Suprapubic skin (tissue), 4 donors: ENCODE results near the gene COL18A1. TPM values are rescaled to one million over a fixed set of nuclear protein-coding genes. Genes with fewer than 3 reads are reported as not detected.
"Not testable (repeated sequence)": the region's sequence is repeated elsewhere in the genome, so short reads cannot be mapped to it uniquely, and the experiment has no call there.

ENCODE experiments used
- DNase-seq, 2 donors: peaks; one replicate each; pipeline ENCODE4 v3.0.0-alpha.2; 2019; ENCODE audit warnings: low spot score in 2 of 2
- H3K27ac ChIP-seq: fragments of 200-600 bp; sonication (generic); one replicate; pipeline ENCODE4 v1.5.1; 2019
- H3K27me3 ChIP-seq: fragments of 200-600 bp; sonication (generic); one replicate; pipeline ENCODE4 v1.5.1; 2019
- H3K36me3 ChIP-seq: fragments of 200-600 bp; sonication (generic); one replicate; pipeline ENCODE4 v1.5.1; 2019
- H3K4me1 ChIP-seq: fragments of 200-600 bp; sonication (generic); one replicate; pipeline ENCODE4 v1.5.1; 2019
- H3K4me3 ChIP-seq: fragments of 200-600 bp; sonication (generic); one replicate; pipeline ENCODE4 v1.5.1; 2019; ENCODE audit warnings: mild to moderate bottlenecking
- H3K9me3 ChIP-seq: fragments of 200-600 bp; sonication (generic); one replicate; pipeline ENCODE4 v1.5.1; 2019
- EP300 ChIP-seq: sonication (generic); formaldehyde crosslinking; IDR thresholded peaks from one replicate; pipeline ENCODE4 v1.6.1; 2017; ENCODE audit warnings: antibody characterized with exemption
- POLR2A ChIP-seq, 2 donors: fragments of 450-650 bp; IDR thresholded peaks; one replicate each; pipeline ENCODE4 v1.6.1; 2017; ENCODE audit warnings: antibody characterized with exemption in 2 of 2, mild to moderate bottlenecking in 2 of 2, moderate library complexity in 2 of 2
- POLR2AphosphoS5 ChIP-seq, 3 donors: sonication (generic); formaldehyde crosslinking; IDR thresholded peaks; one replicate each; pipeline ENCODE4 v1.6.1; 2017; ENCODE audit warnings: antibody characterized with exemption in 3 of 3
- WGBS: methylation state at CpG from one replicate; pipeline ENCODE4 v1.1.5; 2018; 5-methylcytosine and 5-hydroxymethylcytosine counted together
- total RNA-seq, 4 donors: library from RNA; depleted of rRNA; stranded (reverse); fragments of >200 nt; gene quantifications; one replicate each; pipeline ENCODE4 v1.1.0, GENCODE V29; 2016
- TF ChIP-seq, protein P1 (sequence below), 2 donors: fragments of 200-600 bp in 1 of 2; fragments of 450-650 bp in 1 of 2; sonication (generic) in 1 of 2; IDR thresholded peaks; one replicate each; pipeline ENCODE4 v1.5.1; 2016 to 2019; ENCODE audit warnings: antibody characterized with exemption in 2 of 2, mild to moderate bottlenecking in 1 of 2, moderate library complexity in 1 of 2

COL18A1 gene
- total RNA-seq, 4 donors from 2014 or later: 71.9 to 157 (median 101) TPM

DNA sequence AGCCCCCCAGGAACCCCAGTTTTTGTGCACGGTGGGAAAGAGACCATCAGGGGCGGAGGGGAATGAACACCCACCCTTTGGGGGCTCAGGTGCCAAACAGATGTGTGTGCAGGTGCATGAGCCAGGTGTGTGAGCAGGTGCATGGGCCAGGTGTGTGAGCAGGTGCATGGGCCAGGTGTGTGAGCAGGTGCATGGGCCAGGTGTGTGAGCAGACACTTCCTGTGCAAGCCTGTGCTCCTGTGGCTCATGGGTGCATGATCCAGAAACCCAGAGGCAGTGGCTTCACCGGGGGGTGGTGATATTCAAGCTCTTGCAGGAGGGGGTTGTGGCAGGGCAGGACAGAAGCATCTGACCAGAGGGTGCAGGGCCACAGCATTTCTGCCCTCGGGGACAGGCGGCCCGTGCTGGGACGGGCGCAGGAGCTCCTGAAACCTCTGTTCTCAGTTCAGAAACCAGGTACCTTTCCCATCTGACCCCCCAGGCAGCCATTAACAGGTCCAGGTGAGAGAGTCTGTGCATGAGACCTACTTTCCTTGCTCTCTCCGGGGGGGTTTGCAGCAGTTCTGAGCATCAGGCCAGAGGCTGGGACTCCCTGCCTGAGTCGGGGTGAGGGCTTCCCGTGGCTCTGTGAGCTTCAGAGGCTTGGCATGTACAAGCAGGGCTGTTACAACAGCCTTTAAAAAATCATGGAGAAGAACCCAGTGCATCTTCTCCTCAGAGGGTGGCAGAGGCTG lies 29.1 kb downstream of the COL18A1 start:
- H3K27me3 ChIP-seq: no peaks in the 10 kb centered on the region
- WGBS: 75% methylated on average over 8 of the region's 11 CpGs
- H3K9me3 ChIP-seq: no peaks in the 10 kb centered on the region

DNA sequence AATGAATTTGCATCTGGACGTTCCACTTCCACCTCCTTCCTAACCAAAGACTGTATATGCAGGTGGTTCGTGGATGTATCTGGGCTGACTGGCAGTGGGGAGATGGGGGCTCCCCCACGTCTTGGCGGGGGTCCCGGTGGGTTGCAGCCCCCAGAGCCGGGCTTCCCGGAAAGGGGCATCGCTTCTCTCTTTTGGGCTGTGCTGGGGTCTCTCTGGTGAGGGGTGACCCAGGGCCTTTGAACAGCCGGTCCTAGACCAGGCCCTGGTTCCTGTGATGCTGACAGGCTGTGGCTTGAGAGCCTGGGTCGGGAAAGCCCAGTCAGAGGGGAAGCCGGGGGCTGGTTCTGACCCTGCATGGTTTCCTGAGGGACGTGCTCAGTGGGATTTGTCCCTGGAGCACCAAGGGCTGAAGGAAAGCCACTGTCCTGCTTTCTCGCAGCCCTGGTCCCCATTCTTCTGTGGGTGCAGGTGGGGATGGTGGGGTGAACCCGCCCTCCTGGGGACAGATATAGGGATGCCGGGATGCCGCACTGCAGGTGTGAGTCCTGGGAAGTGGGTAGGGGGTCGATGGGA lies 29.8 kb downstream of the COL18A1 start:
- H3K9me3 ChIP-seq: no peaks in the 10 kb centered on the region
- no peak for DNase-seq
- WGBS: 90% methylated on average over 13 of the region's 17 CpGs
- no peak overlapping the region for H3K4me3 ChIP-seq
- no peak overlapping the region for H3K27ac ChIP-seq
- TF ChIP-seq EP300: no peak
- no peak for TF ChIP-seq POLR2A (IDR thresholded peaks at IDR 0.05)
- no peak for TF ChIP-seq POLR2AphosphoS5 (IDR thresholded peaks at IDR 0.05)
- TF ChIP-seq, protein P1, sequence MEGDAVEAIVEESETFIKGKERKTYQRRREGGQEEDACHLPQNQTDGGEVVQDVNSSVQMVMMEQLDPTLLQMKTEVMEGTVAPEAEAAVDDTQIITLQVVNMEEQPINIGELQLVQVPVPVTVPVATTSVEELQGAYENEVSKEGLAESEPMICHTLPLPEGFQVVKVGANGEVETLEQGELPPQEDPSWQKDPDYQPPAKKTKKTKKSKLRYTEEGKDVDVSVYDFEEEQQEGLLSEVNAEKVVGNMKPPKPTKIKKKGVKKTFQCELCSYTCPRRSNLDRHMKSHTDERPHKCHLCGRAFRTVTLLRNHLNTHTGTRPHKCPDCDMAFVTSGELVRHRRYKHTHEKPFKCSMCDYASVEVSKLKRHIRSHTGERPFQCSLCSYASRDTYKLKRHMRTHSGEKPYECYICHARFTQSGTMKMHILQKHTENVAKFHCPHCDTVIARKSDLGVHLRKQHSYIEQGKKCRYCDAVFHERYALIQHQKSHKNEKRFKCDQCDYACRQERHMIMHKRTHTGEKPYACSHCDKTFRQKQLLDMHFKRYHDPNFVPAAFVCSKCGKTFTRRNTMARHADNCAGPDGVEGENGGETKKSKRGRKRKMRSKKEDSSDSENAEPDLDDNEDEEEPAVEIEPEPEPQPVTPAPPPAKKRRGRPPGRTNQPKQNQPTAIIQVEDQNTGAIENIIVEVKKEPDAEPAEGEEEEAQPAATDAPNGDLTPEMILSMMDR (IDR thresholded peaks at IDR 0.05): no peak
- no peaks in the 10 kb centered on the region for H3K27me3 ChIP-seq
- no peaks in the 10 kb centered on the region for H3K36me3 ChIP-seq
- peaks cover 64% of the 10 kb centered on the region for H3K4me1 ChIP-seq

More for the DNA sequence above, 29.1 kb downstream of the COL18A1 start:
- no peak overlapping the region for H3K27ac ChIP-seq
- H3K36me3 ChIP-seq: no peaks in the 10 kb centered on the region
- H3K4me3 ChIP-seq: no peak overlapping the region
- TF ChIP-seq, protein P1 (IDR thresholded peaks at IDR 0.05): no peak
- no peak for TF ChIP-seq EP300
- no peak for TF ChIP-seq POLR2A (IDR thresholded peaks at IDR 0.05)
- TF ChIP-seq POLR2AphosphoS5 (IDR thresholded peaks at IDR 0.05): no peak
- peaks cover 58% of the 10 kb centered on the region for H3K4me1 ChIP-seq
- no peak for DNase-seq

DNA sequence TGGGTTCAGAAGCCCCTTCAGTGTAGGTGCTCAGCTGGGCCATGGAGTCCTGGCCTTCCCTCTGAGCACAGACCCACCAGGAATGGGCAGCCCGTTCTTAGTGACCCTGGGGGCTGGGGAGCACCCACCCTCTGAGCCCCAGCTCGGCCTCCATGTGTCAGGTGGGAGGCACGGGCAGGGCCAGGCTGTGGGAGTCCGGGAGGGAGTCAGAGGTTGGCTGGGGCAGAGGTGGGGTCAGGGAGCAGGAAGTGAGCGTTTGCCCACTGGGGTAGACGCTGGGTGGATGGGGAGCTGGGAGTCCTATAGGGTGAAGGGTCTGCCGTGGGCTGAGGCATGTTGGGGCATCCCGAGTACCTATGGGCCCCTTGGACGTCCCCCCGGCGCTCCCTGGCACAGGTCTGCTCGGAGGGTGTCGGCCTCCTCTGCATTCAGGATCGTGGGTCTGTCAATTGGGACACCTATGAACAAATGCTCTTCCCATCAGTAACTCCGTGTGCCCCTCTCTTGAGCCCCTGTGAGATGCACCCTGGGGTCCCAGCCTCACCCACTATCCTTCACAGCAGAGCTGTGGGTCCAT lies 30.5 kb downstream of the COL18A1 start:
- 82% methylated on average over 7 of the region's 15 CpGs for WGBS
- no peaks in the 10 kb centered on the region for H3K27me3 ChIP-seq
- H3K9me3 ChIP-seq: no peaks in the 10 kb centered on the region
- peaks cover 64% of the 10 kb centered on the region for H3K4me1 ChIP-seq
- H3K27ac ChIP-seq: no peak overlapping the region
- no peak overlapping the region for H3K4me3 ChIP-seq
- H3K36me3 ChIP-seq: no peaks in the 10 kb centered on the region
- DNase-seq: no peak
- TF ChIP-seq EP300 (no peak), POLR2AphosphoS5 (IDR thresholded peaks at IDR 0.05) (no peak), POLR2A (IDR thresholded peaks at IDR 0.05) (no peak)
- TF ChIP-seq, protein P1 (IDR thresholded peaks at IDR 0.05): no peak

DNA sequence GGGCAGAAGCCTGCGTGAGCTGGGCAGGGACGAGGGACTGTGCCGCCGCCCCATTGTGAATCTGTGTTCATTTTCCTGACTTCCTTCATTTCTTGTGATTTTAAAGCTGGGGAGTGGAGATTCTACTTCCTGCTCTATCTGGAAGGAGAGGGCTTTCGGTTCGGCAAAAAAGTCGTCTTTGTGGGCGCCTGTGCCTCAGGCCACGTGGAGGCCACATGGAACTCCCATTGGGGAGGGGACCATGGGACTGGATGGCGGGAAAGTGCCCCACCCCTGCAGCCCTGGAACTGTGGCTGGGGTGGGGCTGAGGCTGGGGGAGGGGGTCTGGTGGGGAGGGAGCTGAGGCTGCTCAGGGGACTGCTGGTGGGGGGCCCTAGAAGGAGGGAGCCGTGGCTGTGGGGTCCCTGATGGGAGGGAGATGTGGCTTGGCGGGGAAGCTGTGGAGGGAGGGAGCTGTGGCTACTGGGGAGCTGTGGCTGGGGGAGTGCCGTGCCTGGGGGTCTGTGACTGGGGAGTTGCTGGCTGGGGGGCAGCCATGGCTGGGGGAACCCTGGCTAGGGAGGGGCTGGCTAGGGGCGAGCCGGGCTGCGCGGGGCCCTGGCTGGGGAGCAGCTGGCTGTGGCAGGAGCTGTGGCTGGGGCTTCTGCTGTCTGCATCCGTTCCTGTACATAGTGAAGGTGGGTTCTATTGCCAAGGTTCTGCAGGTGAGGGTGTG lies 31.5 kb downstream of the COL18A1 start:
- H3K4me3 ChIP-seq: no peak overlapping the region
- no peak for DNase-seq
- H3K27me3 ChIP-seq: no peaks in the 10 kb centered on the region
- H3K4me1 ChIP-seq: peaks cover 58% of the 10 kb centered on the region
- no peak for TF ChIP-seq POLR2AphosphoS5 (IDR thresholded peaks at IDR 0.05)
- no peak for TF ChIP-seq POLR2A (IDR thresholded peaks at IDR 0.05)
- TF ChIP-seq, protein P1 (IDR thresholded peaks at IDR 0.05): no peak
- TF ChIP-seq EP300: no peak
- H3K36me3 ChIP-seq: no peaks in the 10 kb centered on the region
- H3K27ac ChIP-seq: no peak overlapping the region
- H3K9me3 ChIP-seq: no peaks in the 10 kb centered on the region
- 46% methylated on average over 17 of the region's 18 CpGs for WGBS

DNA sequence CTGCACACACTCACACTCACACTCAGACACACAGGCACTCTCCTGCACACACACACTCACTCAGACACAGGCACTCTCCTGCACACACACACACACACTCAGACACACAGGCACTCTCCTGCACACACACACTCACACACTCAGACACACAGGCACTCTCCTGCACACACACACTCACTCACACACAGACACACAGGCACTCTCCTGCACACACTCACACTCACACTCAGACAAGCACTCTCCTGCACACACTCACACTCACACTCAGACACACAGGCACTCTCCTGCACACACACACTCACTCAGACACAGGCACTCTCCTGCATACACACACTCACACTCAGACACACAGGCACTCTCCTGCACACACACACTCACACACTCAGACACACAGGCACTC lies 32.9 kb downstream of the COL18A1 start:
- H3K36me3 ChIP-seq, H3K27me3 ChIP-seq, H3K4me3 ChIP-seq, DNase-seq, H3K9me3 ChIP-seq, H3K27ac ChIP-seq: not testable (repeated sequence)
- H3K4me1 ChIP-seq: peaks cover 45% of the 10 kb centered on the region
